HG03103 (cell line): ENCODE data around the gene NKX2-3.

Experiments used
- ATAC-seq: cut with Tn5 transposase; IDR thresholded peaks from one replicate; pipeline ENCODE4 v1.9.1; 2021; ENCODE audit warnings: low read depth; ENCODE audit not compliant: unreplicated experiment

NKX2-3 gene

GRCh38 chr10:99537989-99538917, 5.5 kb downstream of the NKX2-3 start:
- ATAC-seq: no peak

GRCh38 chr10:99539120-99539519, 6.4 kb downstream of the NKX2-3 start:
- ATAC-seq: no peak

- ATAC-seq: no peak
These were observed 7.1 kb downstream of the NKX2-3 start for GRCh38 chr10:99539820-99540219.

GRCh38 chr10:99540306-99540656, 7.5 kb downstream of the NKX2-3 start:
- no peak for ATAC-seq

DNA sequence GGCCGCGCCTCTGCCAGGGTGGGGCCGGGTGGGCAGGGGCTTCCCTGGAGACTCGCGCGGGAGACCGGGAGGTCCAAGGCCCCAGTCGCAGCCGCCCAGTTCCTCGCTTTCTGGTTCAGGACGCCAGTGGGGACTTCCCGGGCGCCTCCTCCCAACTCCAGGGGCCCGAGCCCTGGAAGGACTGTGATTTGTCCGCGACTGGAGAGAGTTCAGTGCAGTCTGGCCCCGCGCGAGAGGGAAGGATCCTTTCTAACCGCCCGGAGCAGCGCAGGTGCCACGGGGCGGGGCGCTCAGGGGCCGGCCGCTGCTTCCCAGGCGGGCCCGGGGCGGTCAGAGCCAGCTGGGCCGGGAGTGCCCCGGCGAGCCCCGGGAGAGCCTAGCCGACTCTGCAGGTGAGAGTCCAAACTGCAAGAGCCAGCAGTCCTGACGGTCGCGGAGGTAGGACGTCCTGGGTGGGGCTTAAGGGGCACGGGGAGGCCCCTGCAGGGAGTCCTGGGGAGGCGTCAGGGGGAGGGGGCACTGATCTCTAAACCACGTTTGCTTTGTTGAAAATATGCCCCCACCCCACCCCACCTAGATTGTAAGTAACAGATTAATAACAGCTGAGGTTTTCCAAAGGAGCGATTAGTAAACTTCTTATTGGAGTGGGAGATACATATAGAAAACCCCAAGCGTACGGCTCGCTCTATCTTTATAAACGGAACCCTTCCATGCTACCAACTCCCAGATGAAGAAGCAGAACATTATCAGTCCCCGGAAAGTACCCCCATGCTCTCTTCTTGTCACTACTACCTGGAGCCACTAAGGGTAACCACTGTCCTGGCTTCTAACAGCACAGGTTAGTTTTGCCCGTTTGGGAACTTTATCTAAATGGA, 8.2 kb downstream of the NKX2-3 start:
- ATAC-seq: no peak

GRCh38 chr10:99544322-99544721, 11.6 kb downstream of the NKX2-3 start:
- ATAC-seq: no peak

DNA sequence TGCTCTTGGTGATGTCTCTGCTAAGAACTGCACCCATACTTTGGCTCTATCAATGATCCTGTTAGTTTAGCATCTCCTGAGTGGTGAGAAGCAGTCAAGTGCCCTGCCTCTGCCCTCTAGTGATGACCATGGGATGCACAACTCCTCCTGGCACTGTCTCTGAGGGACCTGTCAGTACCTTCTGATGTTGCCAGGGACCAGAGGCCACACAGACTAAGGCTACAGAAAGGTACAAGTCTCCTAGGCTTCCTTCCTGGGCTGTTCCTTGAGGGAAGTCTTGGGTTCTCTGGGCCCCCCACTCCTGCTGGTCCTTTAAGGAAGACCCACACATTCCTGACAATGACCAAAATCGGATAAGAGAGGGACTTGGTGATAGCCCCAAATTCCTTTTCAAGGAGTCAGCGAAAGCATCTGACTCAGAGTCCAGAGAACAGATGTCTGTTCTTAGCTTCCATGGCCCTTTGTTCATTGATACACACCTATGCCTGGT, 15.3 kb downstream of the NKX2-3 start:
- ATAC-seq: no peak

DNA sequence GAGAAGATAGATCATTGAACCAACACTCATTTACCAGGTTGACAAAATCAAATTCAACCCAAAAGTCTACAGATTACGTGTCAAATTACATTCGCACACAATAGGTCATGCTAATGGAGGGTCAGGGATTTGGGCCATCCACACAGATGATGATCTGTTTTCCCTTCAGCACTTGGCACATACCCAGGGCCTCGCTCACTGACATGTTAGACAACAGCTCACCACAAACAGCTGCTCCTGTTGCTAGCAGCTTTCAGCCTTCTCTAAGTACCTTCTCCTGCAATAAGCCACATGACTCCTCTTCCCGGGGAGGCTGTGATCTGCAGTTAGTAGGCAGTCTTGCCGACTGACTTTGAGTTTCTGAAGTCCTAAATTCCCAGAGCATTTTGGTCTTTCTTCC, 18.4 kb downstream of the NKX2-3 start:
- no peak for ATAC-seq

DNA sequence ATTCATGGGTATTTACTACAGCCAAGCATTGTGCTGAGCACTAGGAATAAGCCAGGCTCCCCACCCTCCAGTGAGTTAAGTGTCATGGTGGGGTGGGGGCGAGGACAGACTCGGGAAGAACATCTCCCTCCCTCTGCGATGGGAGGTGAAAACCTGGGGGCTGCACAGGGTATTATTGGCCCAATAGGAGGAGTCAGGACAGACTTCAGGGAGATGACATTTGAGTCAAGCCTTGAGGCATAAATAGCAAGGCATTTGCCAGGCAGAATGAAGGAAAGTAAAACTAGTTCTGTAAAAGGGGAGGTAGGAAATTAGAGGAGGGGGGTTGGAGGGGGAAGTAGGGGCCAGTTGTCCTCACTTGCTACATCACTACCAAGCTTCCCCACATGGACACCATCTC, 18.9 kb downstream of the NKX2-3 start:
- ATAC-seq: no peak

DNA sequence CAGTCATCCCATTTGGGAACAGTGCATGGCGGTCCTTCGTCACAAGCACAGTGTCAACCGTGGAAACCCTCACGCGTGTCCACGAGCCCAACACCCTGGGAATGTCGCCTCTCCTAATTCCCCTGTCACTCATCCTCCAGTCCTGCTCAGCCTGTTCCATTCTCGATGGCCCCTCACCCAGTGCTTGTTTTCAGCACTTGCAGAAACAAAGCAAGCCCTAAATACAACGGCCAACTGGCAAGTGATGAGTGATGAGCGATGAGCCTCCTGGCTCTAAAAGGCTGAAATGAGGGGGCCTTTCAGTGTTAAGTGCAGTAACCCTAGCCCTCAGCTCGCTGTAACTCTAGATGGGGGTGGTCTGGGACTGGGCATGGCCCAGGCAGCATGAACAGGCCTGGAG, 22.6 kb downstream of the NKX2-3 start:
- no peak for ATAC-seq

DNA sequence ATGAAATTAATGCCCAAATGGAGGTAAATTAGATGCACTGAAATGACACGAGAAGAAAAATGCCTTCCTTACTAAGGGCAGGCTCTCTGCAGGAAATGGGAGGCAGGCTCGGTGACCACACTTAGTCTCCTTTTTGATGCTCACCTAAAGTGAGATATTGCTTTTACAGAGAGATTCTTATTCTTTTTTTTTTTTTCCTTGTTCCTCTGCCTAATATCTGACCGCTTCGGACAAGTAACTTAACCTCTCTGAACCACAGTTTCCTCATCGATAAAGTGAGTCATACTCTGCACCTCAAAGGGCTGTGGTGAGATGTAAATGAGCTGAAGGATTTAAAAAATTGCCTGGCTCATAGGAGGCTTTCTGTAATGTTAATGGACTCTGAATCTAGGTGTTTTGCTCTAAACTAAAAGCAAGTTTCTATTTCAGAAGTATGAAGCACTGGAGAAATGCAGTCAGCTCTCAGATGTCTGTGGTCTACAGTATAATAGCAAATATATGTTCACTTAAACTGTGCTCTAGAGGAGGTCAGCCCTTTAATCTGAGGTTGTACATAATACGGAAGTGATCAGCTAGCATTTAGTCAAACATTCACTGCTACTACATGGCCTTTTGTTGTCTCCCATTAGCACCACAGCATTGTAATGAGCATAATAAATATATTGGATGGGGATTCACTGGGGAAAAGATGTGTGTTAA, 23.2 kb downstream of the NKX2-3 start:
- ATAC-seq: peak; percentile 86

DNA sequence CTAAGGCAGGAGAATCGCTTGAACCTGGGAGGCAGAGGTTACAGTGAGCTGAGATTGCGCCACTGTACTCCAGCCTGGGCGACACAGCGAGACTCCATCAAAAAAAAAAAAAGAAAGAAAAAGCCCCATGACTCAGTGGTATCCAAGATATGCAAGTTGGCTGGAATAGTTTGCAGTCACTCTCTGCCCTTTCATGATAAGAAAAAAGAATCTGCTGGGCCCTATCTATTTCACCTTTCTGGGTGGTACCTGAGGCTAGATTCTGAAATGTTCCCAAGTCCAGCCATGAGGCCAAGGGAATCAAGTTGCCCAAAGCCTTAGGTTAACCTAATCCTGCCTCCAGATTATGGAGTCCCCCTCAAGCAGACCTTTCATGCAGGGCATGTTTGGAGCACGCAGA, 24.3 kb downstream of the NKX2-3 start:
- no peak for ATAC-seq

DNA sequence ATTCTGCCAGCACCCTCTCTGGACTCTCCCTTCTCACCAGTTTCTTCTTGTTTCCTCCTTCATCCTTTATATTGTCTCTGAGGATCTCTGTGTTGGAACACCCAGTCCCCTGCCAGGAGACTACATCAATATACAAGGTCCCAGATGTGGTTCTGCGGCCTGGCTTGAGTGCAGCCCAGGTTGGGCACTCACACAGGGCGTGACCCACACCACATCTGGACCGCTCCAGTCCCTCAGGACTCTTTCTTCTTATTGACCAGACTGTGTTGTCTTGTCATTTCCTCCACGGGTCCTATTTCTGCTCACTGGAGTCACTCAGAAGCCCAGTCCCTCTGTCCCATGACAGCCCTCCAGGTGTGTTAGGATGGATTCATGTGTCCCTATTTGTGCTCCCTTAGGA, 26.0 kb downstream of the NKX2-3 start:
- ATAC-seq: no peak

DNA sequence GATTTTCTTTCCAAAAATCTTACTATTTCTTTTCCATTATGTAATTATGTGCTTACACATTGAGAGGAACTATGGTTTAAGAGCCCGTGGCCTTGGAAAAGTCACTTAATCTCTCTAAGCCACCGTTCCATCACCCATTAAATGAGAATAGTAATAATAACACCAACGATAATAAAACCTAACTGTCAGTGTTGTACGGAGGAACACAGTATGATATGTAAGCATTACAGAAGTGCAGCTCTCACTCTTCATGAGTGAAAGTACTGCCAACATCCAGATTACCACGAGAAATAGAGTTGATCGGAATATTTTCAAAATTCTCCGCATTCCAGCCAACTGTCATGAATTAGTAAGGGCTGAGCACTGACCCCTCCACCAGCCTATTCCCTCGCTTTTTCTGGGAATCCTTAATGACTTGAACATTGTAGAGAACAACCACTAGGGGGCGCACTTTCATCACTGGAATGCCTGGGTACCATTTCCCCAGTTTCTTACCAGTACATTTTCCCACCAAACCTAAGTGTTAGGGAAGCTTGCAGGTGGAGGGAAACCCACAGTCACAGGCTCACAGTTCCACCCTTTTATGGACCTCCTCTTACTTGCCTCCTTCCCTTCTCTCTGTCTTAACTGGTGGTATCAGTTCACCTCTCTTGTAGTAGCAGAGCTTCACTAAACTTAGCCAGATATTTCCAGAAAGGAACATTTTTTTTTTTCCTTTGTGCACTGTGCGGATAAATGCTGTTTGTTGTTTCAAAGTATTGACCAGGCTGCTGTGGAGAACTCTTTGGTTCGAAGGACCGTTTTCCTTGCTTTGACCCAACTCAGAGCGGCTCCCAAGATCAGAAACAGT, 27.8 kb downstream of the NKX2-3 start:
- no peak for ATAC-seq

- no peak for ATAC-seq
These were observed 29.9 kb downstream of the NKX2-3 start for GRCh38 chr10:99562631-99563030.

- no peak for ATAC-seq
These were observed 31.6 kb downstream of the NKX2-3 start for GRCh38 chr10:99564361-99564760.

- no peak for ATAC-seq
These were observed 32.4 kb downstream of the NKX2-3 start for GRCh38 chr10:99565166-99565565.

- ATAC-seq: no peak
These were observed 36.7 kb downstream of the NKX2-3 start for GRCh38 chr10:99569253-99569939.

DNA sequence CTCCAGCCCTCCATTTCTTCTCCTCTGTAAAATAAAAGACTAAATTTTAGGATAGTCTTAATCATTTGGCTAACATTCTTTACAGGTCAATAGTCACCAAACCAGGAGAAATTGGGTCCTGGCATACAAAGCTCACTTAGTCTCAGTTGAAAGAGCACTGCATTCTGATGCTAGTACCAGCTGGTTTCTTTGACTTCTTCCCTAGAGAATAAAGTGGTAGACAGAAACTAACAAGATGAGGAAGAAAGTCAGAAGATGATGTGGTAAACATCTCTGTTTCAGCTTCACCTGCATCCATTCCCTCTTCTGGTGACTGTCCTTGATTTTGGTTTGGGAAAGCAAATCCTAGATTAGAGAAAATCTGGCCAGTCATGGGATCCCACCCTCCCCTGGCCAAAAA, 37.2 kb downstream of the NKX2-3 start:
- ATAC-seq: no peak
